AG04449 (cell line): Measurements from ENCODE around the gene QKI.
"Not testable (repeated sequence)": the region's sequence is repeated elsewhere in the genome, so short reads cannot be mapped to it uniquely, and the experiment has no call there.

Experiments used
- CTCF ChIA-PET: fragments of 350-600 bp; formaldehyde crosslinking; extraction: SDS; loops from one replicate; lab custom pipeline; 2021; ENCODE audit warnings: antibody characterized with exemption; lab: Yijun Ruan, JAX
- POLR2A ChIA-PET: fragments of 400-600, 350-600 bp; formaldehyde crosslinking; extraction: SDS; loops from one replicate; lab custom pipeline; 2020; ENCODE audit warnings: antibody characterized with exemption, inconsistent platforms; lab: Yijun Ruan, JAX
- DNase-seq: peaks from one replicate; pipeline ENCODE4 v3.0.0-alpha.2; 2010; ENCODE audit warnings: low read depth, low spot score
- H3K4me3 ChIP-seq: 2 replicates; pipeline ENCODE4 v1.5.1; 2011; ENCODE audit warnings: low read depth, mild to moderate bottlenecking, control low read depth, low read length
- CTCF ChIP-seq: IDR thresholded peaks from one replicate; pipeline ENCODE4 v1.5.1; 2011; ENCODE audit warnings: mild to moderate bottlenecking, moderate library complexity, low read length, control low read depth, inconsistent platforms; ENCODE audit not compliant: insufficient read depth; ENCODE audit errors: missing control alignments

QKI gene

DNA sequence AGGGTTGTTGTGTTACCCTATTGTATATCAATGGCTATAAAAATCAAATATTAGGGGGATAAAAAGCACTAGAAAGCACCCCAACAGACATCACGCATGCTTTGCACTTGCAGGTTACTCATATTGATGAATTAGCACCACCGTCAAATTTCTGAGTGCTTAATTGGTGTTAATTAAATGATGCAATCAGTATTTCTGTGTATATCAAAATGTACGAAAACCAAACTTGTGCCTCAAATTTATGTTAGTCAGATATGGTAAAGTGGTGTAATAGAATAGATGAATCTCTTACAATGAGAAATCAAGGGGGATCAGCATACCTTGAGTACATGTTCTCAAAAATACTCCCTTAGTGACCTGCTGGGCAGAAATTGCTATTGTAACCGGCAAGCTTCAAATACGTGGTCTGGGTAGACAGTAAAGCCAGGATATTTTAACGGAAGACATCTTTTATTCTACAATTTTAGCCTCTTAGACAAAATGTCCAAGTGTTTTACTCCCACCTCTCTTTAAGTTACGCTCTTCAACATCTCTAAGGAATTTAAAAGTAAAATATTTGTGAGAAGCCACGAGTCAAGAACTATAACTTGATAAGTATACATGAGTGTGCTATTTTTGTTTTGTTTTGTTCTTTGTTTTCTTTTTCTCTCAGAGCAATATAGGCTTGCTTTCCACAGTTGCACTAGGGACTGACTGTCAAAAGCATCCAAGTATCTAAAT, 166.0 kb downstream of the QKI start:
- CTCF ChIA-PET, result interaction anchor here (1.0 kb wide), 2 partner anchors 146 to 153 kb away, joined by 3 read pairs; no protein-coding TSS in a partner anchor
- POLR2A ChIA-PET, result no interaction called here
- no peak for TF ChIP-seq CTCF
- DNase-seq, result no peak
- H3K4me3 ChIP-seq, result no peak overlapping the region

GRCh38 chr6:163583558-163583957, 169.0 kb downstream of the QKI start:
- ChIA-PET CTCF (interaction anchor here (1.0 kb wide), 1 partner anchor 28 kb away, joined by 4 read pairs; no protein-coding TSS in a partner anchor), POLR2A (no interaction called here)
- no peak for TF ChIP-seq CTCF
- H3K4me3 ChIP-seq, result no peak overlapping the region
- no peak for DNase-seq

GRCh38 chr6:163585932-163586437, 171.5 kb downstream of the QKI start:
- ChIA-PET CTCF (no interaction called here), POLR2A (no interaction called here)
- peak; percentile 57 for DNase-seq
- TF ChIP-seq CTCF, result no peak
- H3K4me3 ChIP-seq, result no peak overlapping the region

GRCh38 chr6:163586888-163587287, 172.4 kb downstream of the QKI start:
- CTCF ChIA-PET, result interaction anchor here (0.7 kb wide), 1 partner anchor 15 kb away, joined by 3 read pairs; no protein-coding TSS in a partner anchor
- no peak overlapping the region for H3K4me3 ChIP-seq
- no peak for TF ChIP-seq CTCF
- POLR2A ChIA-PET, result no interaction called here
- no peak for DNase-seq

GRCh38 chr6:163588220-163588919, 173.9 kb downstream of the QKI start:
- DNase-seq, result no peak
- CTCF ChIA-PET, result no interaction called here
- POLR2A ChIA-PET, result no interaction called here
- TF ChIP-seq CTCF, result no peak
- H3K4me3 ChIP-seq, result no peak overlapping the region

- ChIA-PET CTCF (no interaction called here), POLR2A (no interaction called here)
- no peak overlapping the region for H3K4me3 ChIP-seq
- no peak for TF ChIP-seq CTCF
- no peak for DNase-seq
These were observed 174.9 kb downstream of the QKI start for GRCh38 chr6:163589387-163589786.

- H3K4me3 ChIP-seq, CTCF ChIA-PET, POLR2A ChIA-PET, DNase-seq: not testable (repeated sequence)
These were observed 175.6 kb downstream of the QKI start for GRCh38 chr6:163590132-163590531.
